NT2/D1 (cell line): Measurements from ENCODE around the gene PTPRN2.

Experiments
- DNase-seq: peaks from one replicate; pipeline ENCODE4 v3.0.0-alpha.2; 2011; ENCODE audit warnings: low read depth, low spot score
- H3K27me3 ChIP-seq: 2 replicates; pipeline ENCODE4 v1.6.0; 2011; ENCODE audit warnings: mild to moderate bottlenecking; ENCODE audit not compliant: insufficient read length, insufficient read depth
- H3K36me3 ChIP-seq: 2 replicates; pipeline ENCODE4 v1.6.1; 2011; ENCODE audit warnings: mild to moderate bottlenecking, low read length, mixed read lengths; ENCODE audit not compliant: insufficient read depth, insufficient read length
- H3K4me1 ChIP-seq: 2 replicates; pipeline ENCODE4 v1.5.1; 2011; ENCODE audit not compliant: insufficient read depth, insufficient read length
- H3K4me3 ChIP-seq: 2 replicates; pipeline ENCODE4 v1.5.1; 2011; ENCODE audit warnings: low read depth; ENCODE audit not compliant: insufficient read length
- H3K9ac ChIP-seq: 2 replicates; pipeline ENCODE4 v1.6.0; 2011; ENCODE audit warnings: low read depth; ENCODE audit not compliant: insufficient read length
- H3K9me3 ChIP-seq: 2 replicates; pipeline ENCODE4 v1.5.1; 2011; ENCODE audit warnings: mild to moderate bottlenecking, low read length; ENCODE audit not compliant: insufficient read depth
- SUZ12 ChIP-seq: IDR thresholded peaks from 2 replicates; pipeline ENCODE4 v1.6.1; 2011; ENCODE audit not compliant: insufficient read length, insufficient read depth; ENCODE audit errors: extremely low read depth
- YY1 ChIP-seq: IDR thresholded peaks from 2 replicates; pipeline ENCODE4 v1.6.1; 2011; ENCODE audit not compliant: insufficient read length, insufficient read depth
- ZNF274 ChIP-seq: IDR thresholded peaks from 2 replicates; pipeline ENCODE4 v1.6.1; 2011; ENCODE audit warnings: mild to moderate bottlenecking, low read depth, low read length

The PTPRN2 gene

DNA sequence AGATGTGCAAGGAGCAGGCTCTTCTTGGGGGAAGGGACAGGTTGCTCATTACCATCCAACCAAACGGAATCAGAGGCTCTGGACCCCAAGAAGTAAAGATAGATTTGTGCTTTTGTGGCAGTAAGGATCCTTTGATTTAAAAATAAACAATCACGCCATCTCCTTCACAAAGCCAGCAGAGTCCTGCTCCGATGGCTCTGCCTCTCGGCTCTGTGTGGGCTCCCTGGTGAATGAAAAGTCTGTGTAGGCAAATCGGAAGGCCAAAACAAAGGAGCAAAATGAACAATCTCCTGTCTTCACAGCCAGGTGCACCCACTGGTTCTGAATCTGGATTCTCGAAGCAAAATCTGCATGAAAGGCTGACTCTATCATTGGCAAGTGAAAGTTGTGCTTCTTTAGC is 3.8 kb downstream of the PTPRN2 start:
- no peak for DNase-seq

DNA sequence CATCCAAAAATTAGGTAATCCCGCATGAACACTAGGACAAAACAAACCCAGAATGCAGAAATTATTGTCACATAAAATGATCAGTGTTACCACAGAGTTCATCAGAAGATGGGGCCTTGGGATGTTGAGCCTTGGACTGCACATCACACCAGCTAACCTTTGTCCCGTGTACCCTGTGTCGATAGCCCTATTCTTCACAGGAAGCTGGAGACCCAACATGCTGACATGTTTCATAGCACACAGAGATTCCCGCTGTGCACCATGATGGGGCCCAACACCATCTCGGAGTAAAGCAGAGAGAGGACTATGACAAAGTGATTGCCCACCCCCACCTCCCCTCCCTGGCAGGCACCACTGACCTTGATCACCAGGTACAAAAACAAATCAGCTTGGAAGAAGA is 4.5 kb downstream of the PTPRN2 start:
- H3K27me3 ChIP-seq, result peaks cover 32% of the 10 kb centered on the region
- H3K4me3 ChIP-seq, result no peak overlapping the region
- no peak overlapping the region for H3K9ac ChIP-seq
- DNase-seq, result no peak
- TF ChIP-seq YY1 (no peak), SUZ12 (no peak), ZNF274 (no peak)
- H3K9me3 ChIP-seq, result peaks cover 14% of the 10 kb centered on the region; the same call in 1 of the 2 replicates
- no peaks in the 10 kb centered on the region for H3K4me1 ChIP-seq
- H3K36me3 ChIP-seq, result no peaks in the 10 kb centered on the region

More for the DNA sequence above, 3.8 kb downstream of the PTPRN2 start:
- H3K36me3 ChIP-seq, result no peaks in the 10 kb centered on the region
- peaks cover 14% of the 10 kb centered on the region; the same call in 1 of the 2 replicates for H3K9me3 ChIP-seq
- TF ChIP-seq ZNF274 (no peak), YY1 (no peak)
- no peaks in the 10 kb centered on the region for H3K4me1 ChIP-seq
- no peak overlapping the region for H3K9ac ChIP-seq
- no peak overlapping the region for H3K4me3 ChIP-seq
- peaks cover 38% of the 10 kb centered on the region for H3K27me3 ChIP-seq

DNA sequence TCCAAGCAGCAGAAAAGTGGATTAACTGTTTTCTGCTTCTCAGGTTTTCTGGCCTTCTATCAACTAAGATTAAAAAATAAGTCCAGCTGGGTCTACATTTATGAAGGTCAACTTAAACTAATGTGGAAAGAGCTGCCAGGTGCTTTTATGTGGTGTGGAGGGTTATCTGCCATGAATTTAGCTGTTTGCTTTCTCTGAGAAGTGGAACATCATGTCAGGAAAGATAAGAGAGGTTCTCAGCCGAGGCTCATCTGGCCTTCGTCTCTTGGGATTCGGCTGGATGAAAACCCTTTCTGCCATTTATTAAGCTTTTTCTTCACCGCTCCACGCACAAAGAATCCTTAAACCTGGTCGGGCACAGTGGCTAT is 5.5 kb downstream of the PTPRN2 start:
- Histone ChIP-seq H3K9ac (no peak overlapping the region), H3K27me3 (peaks cover 30% of the 10 kb centered on the region), H3K36me3 (no peaks in the 10 kb centered on the region), H3K4me3 (no peak overlapping the region), H3K4me1 (no peaks in the 10 kb centered on the region), H3K9me3 (peaks cover 14% of the 10 kb centered on the region; the same call in 1 of the 2 replicates)
- TF ChIP-seq ZNF274 (no peak), YY1 (no peak), SUZ12 (no peak)
- DNase-seq, result no peak

DNA sequence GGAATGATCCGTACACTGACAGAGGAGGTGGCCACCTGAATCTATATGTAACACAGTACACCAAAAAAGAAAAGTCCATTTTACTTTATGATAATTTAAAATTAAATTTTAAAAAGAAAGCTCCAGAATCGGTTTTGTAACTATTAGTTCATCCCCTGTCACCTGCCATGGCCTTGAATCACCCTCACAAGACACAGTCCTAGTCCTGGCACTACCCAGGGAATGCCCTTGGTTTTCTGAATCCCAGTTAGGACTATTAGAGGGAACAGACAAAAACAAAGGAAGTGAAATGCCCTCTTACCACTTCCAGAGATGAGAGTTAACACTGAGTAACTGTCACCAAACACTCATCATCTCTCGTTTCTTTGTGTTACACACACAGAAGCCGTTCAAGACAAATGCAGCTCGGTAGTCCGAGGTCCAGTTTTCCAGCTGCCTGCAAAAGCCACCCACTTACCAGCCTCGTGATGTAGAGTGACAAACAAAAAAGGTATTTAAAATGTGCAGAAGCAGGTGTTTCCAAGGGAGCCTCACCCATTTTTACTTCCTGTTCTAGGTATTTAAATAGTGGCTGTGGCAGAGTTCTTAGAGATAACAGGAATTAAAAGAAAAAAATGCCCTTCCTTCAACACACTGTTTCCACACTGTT is 6.1 kb downstream of the PTPRN2 start:
- no peak for TF ChIP-seq SUZ12
- no peak for TF ChIP-seq ZNF274
- no peak for TF ChIP-seq YY1
- DNase-seq, result no peak
- Histone ChIP-seq H3K4me1 (no peaks in the 10 kb centered on the region), H3K36me3 (no peaks in the 10 kb centered on the region), H3K9me3 (peaks cover 14% of the 10 kb centered on the region; the same call in 1 of the 2 replicates), H3K9ac (no peak overlapping the region), H3K4me3 (no peak overlapping the region), H3K27me3 (peaks cover 26% of the 10 kb centered on the region)

DNA sequence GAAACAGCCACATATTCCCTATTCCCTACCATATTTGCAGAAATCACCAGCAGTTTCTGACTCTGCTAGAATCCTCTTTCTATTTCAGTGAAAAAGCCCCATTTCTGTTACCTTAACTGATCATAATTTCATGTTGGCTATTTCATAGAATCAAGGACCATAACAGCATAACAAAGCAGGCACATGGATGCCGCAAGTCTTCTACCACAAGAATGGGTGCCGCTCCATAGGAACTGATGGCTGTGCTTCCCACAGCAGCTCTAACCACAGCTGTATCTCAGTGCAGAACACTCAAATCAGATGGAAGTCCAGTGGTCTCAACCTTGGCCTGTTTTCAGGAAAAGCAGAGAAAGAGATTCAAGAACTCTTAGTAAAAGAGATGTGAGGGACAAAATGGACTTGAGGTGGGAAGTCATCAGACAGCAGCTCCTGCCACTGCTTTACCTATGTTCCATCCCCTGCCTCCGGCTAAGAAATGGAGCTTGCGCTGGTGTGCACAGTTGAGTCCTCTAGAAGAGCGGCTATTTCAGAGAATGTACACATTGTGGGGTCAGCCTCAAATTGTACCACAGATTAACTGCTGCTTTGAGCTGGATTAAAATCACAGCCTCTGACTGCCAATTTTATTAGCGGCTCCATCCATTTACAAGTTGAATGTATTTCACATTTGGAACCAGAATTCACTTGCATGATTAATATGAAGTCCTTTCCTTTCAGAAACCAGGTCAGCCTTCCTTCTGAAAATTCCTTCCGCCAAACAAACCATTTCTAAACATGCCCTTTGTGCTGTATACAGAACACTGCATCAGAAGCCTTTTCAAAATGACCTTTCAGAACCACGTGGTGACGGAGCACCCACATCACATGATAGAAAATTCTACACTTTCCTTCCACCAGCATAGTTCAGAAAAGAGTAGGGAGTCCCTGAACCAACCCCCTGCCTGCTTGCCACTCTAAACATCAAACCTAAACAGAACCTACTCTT is 7.7 kb downstream of the PTPRN2 start:
- no peaks in the 10 kb centered on the region for H3K4me1 ChIP-seq
- no peak overlapping the region for H3K9ac ChIP-seq
- TF ChIP-seq YY1, result no peak
- TF ChIP-seq ZNF274, result no peak
- TF ChIP-seq SUZ12, result no peak
- H3K27me3 ChIP-seq, result peaks cover 10% of the 10 kb centered on the region
- no peaks in the 10 kb centered on the region for H3K36me3 ChIP-seq
- H3K9me3 ChIP-seq, result peaks cover 14% of the 10 kb centered on the region; the same call in 1 of the 2 replicates
- no peak overlapping the region for H3K4me3 ChIP-seq
- DNase-seq, result no peak

DNA sequence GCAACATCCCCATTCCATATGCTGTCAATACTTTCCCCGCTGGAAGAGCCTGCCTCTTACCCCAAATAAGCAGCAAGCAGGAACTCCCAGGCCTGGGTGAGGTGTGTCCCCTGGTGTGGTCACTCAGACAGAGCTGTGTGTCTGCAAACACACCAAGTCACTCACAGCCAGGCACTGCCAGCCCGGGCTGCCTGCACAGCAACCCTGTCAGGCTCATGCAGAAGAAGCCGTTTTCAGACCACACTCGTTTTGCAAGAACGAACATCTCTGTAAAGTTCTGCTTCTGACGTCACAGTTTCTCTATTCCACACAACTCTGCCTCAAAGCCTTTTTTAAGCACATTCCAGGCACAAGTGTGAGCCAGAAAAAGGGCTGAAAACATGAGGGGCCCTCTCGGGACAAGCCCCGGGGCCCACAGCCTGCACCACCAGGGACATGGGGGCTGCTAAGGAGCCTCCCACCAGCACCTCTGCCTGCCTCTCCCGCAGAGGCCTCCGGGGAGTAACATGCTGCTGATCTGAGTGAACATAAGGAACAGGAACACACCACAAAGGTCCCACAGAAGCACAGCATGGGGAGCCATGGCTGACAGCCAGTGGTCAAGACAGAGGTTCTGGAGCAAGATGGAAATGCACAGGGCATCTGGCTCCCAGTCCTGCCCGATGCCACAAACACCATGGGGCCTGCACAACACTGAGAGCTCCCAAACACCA is 11.4 kb downstream of the PTPRN2 start:
- DNase-seq, result no peak
- TF ChIP-seq ZNF274, result no peak
- no peak for TF ChIP-seq SUZ12
- no peak for TF ChIP-seq YY1
- H3K9ac ChIP-seq, result no peak overlapping the region
- no peaks in the 10 kb centered on the region for H3K27me3 ChIP-seq
- no peaks in the 10 kb centered on the region for H3K4me1 ChIP-seq
- H3K4me3 ChIP-seq, result no peak overlapping the region
- no peaks in the 10 kb centered on the region for H3K36me3 ChIP-seq
- H3K9me3 ChIP-seq, result peaks cover 14% of the 10 kb centered on the region; the same call in 1 of the 2 replicates
